ENCODE data around the gene SELENON. TPM values are rescaled to one million over a fixed set of nuclear protein-coding genes. Genes with fewer than 3 reads are reported as not detected.

Gene SELENON
- total RNA-seq, 6 experiments from 2014 or later, result 11.9 to 21.8 (median 17.8) TPM

DNA sequence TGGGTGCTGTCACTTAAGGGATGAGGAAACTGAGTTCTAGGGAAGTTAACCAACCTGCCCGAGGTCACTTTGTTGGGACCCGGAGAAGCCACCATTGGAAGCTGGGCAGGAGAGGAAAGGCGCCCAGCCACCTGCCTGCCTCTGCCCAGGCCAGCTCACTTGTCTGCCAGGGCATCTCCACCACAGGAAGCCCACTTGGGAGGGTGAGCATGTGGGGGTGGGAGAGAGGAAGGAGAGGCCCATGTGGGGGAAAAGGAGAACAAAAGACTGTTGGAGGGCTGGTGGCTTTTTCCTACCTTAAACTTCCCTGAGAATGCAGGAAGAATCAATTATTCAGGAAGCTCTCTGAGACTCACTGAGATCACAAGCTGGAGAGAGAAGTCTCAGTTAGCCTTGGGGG lies 43.8 kb upstream of the SELENON start:
- intact Hi-C loops (cut with DNase I), result no loop called here
- Histone ChIP-seq H3K27me3 (no peaks in the 10 kb centered on the region), H3K4me1 (no peaks in the 10 kb centered on the region), H3K4me3 (no peak overlapping the region), H3K36me3 (peaks cover 0 to 6% (median 2%) of the 10 kb centered on the region in 4 donors), H3K27ac (no peak overlapping the region), H3K9me3 (no peaks in the 10 kb centered on the region)
- TF ChIP-seq, protein P1, sequence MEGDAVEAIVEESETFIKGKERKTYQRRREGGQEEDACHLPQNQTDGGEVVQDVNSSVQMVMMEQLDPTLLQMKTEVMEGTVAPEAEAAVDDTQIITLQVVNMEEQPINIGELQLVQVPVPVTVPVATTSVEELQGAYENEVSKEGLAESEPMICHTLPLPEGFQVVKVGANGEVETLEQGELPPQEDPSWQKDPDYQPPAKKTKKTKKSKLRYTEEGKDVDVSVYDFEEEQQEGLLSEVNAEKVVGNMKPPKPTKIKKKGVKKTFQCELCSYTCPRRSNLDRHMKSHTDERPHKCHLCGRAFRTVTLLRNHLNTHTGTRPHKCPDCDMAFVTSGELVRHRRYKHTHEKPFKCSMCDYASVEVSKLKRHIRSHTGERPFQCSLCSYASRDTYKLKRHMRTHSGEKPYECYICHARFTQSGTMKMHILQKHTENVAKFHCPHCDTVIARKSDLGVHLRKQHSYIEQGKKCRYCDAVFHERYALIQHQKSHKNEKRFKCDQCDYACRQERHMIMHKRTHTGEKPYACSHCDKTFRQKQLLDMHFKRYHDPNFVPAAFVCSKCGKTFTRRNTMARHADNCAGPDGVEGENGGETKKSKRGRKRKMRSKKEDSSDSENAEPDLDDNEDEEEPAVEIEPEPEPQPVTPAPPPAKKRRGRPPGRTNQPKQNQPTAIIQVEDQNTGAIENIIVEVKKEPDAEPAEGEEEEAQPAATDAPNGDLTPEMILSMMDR (IDR thresholded peaks at IDR 0.05), result no peak
- no peak for TF ChIP-seq POLR2A (IDR thresholded peaks at IDR 0.05)
- WGBS (ENCODE audit: insufficient coverage, low coverage, low lambda C conversion rate, missing lambda C conversion rate), result 43% methylated on average over 1 of the region's 3 CpGs
- DNase-seq, result no peak
- no peak for ATAC-seq

DNA sequence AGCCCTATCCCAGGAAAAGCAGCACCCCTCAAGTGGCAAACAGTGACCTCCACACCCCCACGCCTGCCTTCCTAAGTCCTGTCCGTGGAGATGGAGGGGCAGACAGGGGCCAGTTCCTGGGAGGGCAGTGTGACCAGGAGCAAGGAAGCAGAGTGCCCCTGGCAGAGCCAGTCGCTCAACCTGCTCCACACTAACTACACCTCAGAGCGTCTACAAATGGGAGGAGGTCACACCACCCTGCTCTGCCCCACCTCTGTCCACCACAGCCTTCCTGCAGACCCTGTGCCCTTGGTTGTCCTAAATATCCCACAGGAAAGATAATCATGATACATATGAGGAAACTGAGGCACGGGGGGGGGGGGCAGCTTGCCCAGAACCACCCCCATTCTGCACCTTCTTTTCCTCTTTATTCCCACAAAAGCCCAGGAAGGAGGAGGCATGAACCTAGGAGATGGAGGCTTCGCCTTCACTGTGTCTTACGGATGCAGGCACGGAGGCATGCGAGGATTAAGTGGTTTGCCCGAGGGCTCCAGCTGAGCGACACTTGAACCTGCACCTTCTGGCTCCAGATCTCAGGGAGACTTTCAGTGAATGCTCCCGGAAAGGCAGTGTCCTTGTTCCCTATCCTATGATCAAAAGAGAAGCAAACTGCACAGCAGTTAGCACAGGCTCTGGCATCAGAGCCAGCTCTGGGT lies 42.7 kb upstream of the SELENON start:
- no peak for ATAC-seq
- no peaks in the 10 kb centered on the region for H3K27me3 ChIP-seq
- no peak overlapping the region for H3K27ac ChIP-seq
- no peaks in the 10 kb centered on the region for H3K9me3 ChIP-seq
- DNase-seq, result no peak
- TF ChIP-seq, protein P1 (IDR thresholded peaks at IDR 0.05), result no peak
- TF ChIP-seq POLR2A (IDR thresholded peaks at IDR 0.05), result no peak
- no peaks in the 10 kb centered on the region for H3K4me1 ChIP-seq
- WGBS (ENCODE audit: insufficient coverage, low coverage, low lambda C conversion rate, missing lambda C conversion rate), result 84% methylated on average over 6 of the region's 12 CpGs
- H3K36me3 ChIP-seq, result peaks cover 0 to 6% (median 2%) of the 10 kb centered on the region in 4 donors
- intact Hi-C loops (cut with DNase I), result no loop called here
- H3K4me3 ChIP-seq, result no peak overlapping the region

DNA sequence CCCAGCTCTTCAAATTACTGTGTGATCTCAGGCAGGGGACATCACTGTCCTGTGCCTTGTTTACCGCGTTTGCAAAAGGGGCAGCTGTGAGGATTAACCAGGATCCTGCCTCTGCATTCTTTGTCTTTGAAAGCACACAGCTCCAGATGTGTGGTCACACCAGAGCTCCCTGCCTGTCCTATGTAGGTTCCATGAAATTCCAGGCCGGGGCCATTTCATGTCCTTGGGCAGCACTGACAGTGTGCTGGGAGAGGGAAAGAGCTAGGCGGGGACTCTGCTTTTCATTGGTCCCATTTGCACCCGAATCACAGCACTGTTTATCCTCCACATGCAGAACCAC lies 42.2 kb upstream of the SELENON start:
- no peaks in the 10 kb centered on the region for H3K4me1 ChIP-seq
- no peaks in the 10 kb centered on the region for H3K9me3 ChIP-seq
- no peak overlapping the region for H3K4me3 ChIP-seq
- no peak overlapping the region for H3K27ac ChIP-seq
- ATAC-seq (no peak), DNase-seq (no peak)
- peaks cover 0 to 6% (median 2%) of the 10 kb centered on the region in 4 donors for H3K36me3 ChIP-seq
- WGBS (ENCODE audit: insufficient coverage, low coverage, low lambda C conversion rate, missing lambda C conversion rate), result 88% methylated on average over 4 of the region's 5 CpGs
- no peaks in the 10 kb centered on the region for H3K27me3 ChIP-seq
- TF ChIP-seq, protein P1 (IDR thresholded peaks at IDR 0.05), result no peak
- TF ChIP-seq POLR2A (IDR thresholded peaks at IDR 0.05), result no peak
- intact Hi-C loops (cut with DNase I), result no loop called here

DNA sequence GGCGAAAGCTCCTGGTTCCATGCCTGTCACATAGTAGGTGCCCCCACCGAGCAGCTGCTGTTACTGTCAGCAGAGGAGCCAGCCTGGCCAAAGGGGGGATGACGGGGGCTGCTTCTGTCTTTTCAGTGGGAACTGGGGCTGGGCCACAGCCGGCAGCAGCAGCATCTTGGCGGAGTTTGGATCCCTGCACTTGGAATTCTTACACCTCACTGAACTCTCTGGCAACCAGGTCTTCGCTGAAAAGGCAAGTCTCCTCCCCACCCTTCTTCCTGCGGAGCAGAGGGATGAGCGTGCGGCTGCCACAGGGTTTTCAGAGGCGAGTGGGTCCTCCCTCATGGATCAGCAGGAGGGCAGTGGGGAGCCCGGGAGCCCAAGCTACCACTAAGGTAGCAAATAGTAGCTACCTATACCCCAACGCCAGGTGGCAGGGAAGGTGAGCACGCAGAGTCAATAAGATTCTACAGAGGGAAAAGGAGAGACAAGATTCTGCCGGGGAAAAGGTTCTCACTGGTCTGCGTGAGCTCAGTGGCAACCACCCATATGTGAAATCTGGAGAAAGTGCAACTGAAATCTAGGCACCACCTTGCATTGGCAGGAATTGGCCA lies 41.4 kb upstream of the SELENON start:
- H3K4me3 ChIP-seq, result no peak overlapping the region

More for the DNA sequence above, 41.4 kb upstream of the SELENON start:
- Histone ChIP-seq H3K9me3 (no peaks in the 10 kb centered on the region), H3K36me3 (peaks cover 0 to 6% (median 2%) of the 10 kb centered on the region in 4 donors), H3K4me1 (no peaks in the 10 kb centered on the region), H3K27ac (no peak overlapping the region), H3K27me3 (no peaks in the 10 kb centered on the region)
- DNase-seq (no peak), ATAC-seq (no peak)
- 76% methylated on average over 6 of the region's 15 CpGs for WGBS (ENCODE audit: insufficient coverage, low coverage, low lambda C conversion rate, missing lambda C conversion rate)
- intact Hi-C loops (cut with DNase I), result no loop called here
- TF ChIP-seq, protein P1 (IDR thresholded peaks at IDR 0.05), result no peak
- TF ChIP-seq POLR2A (IDR thresholded peaks at IDR 0.05), result no peak
